Measurements from ENCODE around the gene TMEM132C. TPM values are rescaled to one million over a fixed set of nuclear protein-coding genes. Genes with fewer than 3 reads are reported as not detected.

TMEM132C gene
- total and polyA plus RNA-seq, 2 of the 13 experiments (the other 11 are each of a cell fraction or from before 2014, with no cell fraction given), result not detected

DNA sequence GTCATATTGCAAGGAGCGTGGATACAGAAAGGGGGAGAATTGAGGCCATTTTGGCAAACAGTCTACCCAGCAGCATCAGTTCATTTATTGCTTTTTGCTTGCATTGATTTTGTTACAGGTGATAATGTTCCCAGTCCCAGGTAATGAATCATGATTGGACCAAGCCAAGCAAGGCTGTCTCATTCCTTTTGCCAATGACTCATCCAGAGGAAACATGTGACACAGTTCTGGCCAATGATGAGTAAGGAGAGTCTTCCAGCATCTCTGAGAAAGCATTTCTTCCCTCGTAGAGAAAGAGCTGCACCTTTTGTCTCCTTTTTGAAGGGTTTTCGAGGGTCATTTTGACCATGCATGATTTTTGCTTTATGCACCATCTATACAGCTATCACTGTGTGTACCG is 488.6 kb downstream of the TMEM132C start (continued):
- TF ChIP-seq, protein P1, sequence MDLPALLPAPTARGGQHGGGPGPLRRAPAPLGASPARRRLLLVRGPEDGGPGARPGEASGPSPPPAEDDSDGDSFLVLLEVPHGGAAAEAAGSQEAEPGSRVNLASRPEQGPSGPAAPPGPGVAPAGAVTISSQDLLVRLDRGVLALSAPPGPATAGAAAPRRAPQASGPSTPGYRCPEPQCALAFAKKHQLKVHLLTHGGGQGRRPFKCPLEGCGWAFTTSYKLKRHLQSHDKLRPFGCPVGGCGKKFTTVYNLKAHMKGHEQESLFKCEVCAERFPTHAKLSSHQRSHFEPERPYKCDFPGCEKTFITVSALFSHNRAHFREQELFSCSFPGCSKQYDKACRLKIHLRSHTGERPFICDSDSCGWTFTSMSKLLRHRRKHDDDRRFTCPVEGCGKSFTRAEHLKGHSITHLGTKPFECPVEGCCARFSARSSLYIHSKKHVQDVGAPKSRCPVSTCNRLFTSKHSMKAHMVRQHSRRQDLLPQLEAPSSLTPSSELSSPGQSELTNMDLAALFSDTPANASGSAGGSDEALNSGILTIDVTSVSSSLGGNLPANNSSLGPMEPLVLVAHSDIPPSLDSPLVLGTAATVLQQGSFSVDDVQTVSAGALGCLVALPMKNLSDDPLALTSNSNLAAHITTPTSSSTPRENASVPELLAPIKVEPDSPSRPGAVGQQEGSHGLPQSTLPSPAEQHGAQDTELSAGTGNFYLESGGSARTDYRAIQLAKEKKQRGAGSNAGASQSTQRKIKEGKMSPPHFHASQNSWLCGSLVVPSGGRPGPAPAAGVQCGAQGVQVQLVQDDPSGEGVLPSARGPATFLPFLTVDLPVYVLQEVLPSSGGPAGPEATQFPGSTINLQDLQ (CRISPR knock-in tag; IDR thresholded peaks at IDR 0.05), result no peak
- TF ChIP-seq ZNF263 (CRISPR knock-in tag; IDR thresholded peaks at IDR 0.05) (no peak), FOXP1 (IDR thresholded peaks at IDR 0.05) (no peak), FOXP1 (CRISPR knock-in tag; IDR thresholded peaks at IDR 0.05) (no peak)

Small RNA genes within 50 kb of the gene (microRNA-seq; reads per million reads assigned to microRNA genes)
- gene MIR3612, result not detected
- not detected for gene MIR4419B

Small RNA genes within 50 kb of the gene (small RNA-seq; reads per million reads assigned to genes)
- gene MIR3612 (ENCODE audit: insufficient read depth in 2 of 3, insufficient read length in 3 of 3, low read depth in 2 of 3, low replicate concordance in 1 of 3), result 0 reads per million in 3 experiments
- gene MIR4419B (ENCODE audit: insufficient read depth in 2 of 3, insufficient read length in 3 of 3, low read depth in 2 of 3, low replicate concordance in 1 of 3), result 0 reads per million in 3 experiments
